HL-60 (cell line): ENCODE data around the gene WWC1.

Experiments used
- DNase-seq, 2 experiments: peaks; one replicate each; pipeline ENCODE4 v3.0.0-alpha.2; 2010 to 2020; ENCODE audit warnings: low read depth in 1 of 2, low spot score in 1 of 2
- H3K27ac ChIP-seq: fragments of 250-450 bp; sonication (Bioruptor Pico); replicated peaks from 2 replicates; pipeline ENCODE4 v1.5.1; 2020; ENCODE audit warnings: mild to moderate bottlenecking, moderate library complexity
- H3K27me3 ChIP-seq: fragments of 250-450 bp; sonication (Bioruptor Pico); 2 replicates; pipeline ENCODE4 v1.5.1; 2021; ENCODE audit warnings: mild to moderate bottlenecking, moderate library complexity; ENCODE audit not compliant: insufficient read depth, poor library complexity, severe bottlenecking
- H3K4me3 ChIP-seq: replicated peaks from 2 replicates; pipeline ENCODE4 v1.5.1; 2011; ENCODE audit warnings: mild to moderate bottlenecking, control low read depth, low read length; ENCODE audit not compliant: insufficient read depth
- CTCF ChIP-seq: IDR thresholded peaks from one replicate; pipeline ENCODE4 v1.5.1; 2011; ENCODE audit warnings: low read length, control low read depth, inconsistent platforms; ENCODE audit not compliant: insufficient read depth
- GABPA ChIP-seq: IDR thresholded peaks from 2 replicates; pipeline ENCODE4 v1.6.1; 2012; ENCODE audit warnings: low read depth
- POLR2AphosphoS5 ChIP-seq: IDR thresholded peaks from 2 replicates; pipeline ENCODE4 v1.6.1; 2012; ENCODE audit warnings: low read depth
- REST ChIP-seq: IDR thresholded peaks from 2 replicates; pipeline ENCODE4 v1.6.1; 2012; ENCODE audit warnings: low read depth; ENCODE audit not compliant: insufficient replicate concordance
- SPI1 ChIP-seq: IDR thresholded peaks from 2 replicates; pipeline ENCODE4 v1.6.1; 2012; ENCODE audit warnings: low read depth, mild to moderate bottlenecking, borderline replicate concordance

WWC1 gene

DNA sequence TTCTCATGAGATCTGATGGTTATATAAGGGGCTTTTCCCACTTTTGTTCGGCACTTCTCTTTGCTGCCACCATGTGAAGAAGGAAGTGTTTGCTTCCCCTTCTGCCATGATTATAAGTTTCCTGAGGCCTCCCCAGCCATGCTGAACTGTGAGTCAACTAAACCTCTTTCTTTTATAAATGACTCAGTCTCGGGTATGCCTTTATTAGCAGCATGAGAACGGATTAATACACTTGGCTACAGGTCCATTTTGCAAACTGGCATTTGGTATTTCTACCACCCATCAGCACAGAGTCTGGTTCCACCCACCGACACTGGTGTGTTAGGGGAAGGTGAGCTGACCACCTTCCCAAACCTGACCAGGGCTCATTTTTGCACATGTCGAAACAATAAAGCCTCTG is 146.9 kb downstream of the WWC1 start:
- Histone ChIP-seq H3K4me3 (no peak overlapping the region), H3K27me3 (no peaks in the 10 kb centered on the region), H3K27ac (no peak overlapping the region)
- no peak for DNase-seq
- no peak for TF ChIP-seq SPI1
- TF ChIP-seq GABPA, result no peak
- TF ChIP-seq POLR2AphosphoS5, result no peak
- no peak for TF ChIP-seq CTCF
- TF ChIP-seq REST, result no peak

- no peak for DNase-seq
- no peaks in the 10 kb centered on the region for H3K27me3 ChIP-seq
- H3K4me3 ChIP-seq, result no peak overlapping the region
- TF ChIP-seq SPI1 (no peak), CTCF (no peak), GABPA (no peak), POLR2AphosphoS5 (no peak), REST (no peak)
- H3K27ac ChIP-seq, result no peak overlapping the region
Measured at GRCh38 chr5:168443533-168443932, 152.1 kb downstream of the WWC1 start.

- no peaks in the 10 kb centered on the region for H3K27me3 ChIP-seq
- TF ChIP-seq CTCF, result no peak
- no peak for TF ChIP-seq SPI1
- no peak for TF ChIP-seq REST
- no peak for TF ChIP-seq GABPA
- TF ChIP-seq POLR2AphosphoS5, result no peak
- no peak overlapping the region for H3K4me3 ChIP-seq
- H3K27ac ChIP-seq, result no peak overlapping the region
- no peak for DNase-seq
Measured at GRCh38 chr5:168443950-168444700, 152.7 kb downstream of the WWC1 start.
